Osteocyte (in vitro differentiated cells): Measurements from ENCODE around the gene COPB2. TPM values are rescaled to one million over a fixed set of nuclear protein-coding genes. Genes with fewer than 3 reads are reported as not detected.

ENCODE experiments used
- DNase-seq: peaks from one replicate; pipeline ENCODE4 v3.0.0; 2021; ENCODE audit warnings: mixed read lengths; ENCODE audit not compliant: unreplicated experiment; ENCODE audit errors: extremely low spot score
- H3K27ac Mint-ChIP-seq: one replicate; pipeline ENCODE4 v1.8.0; 2021; ENCODE audit warnings: mild to moderate bottlenecking, mixed read lengths; ENCODE audit not compliant: unreplicated experiment
- H3K27me3 Mint-ChIP-seq: one replicate; pipeline ENCODE4 v1.8.0; 2021; ENCODE audit warnings: mixed read lengths; ENCODE audit not compliant: unreplicated experiment
- H3K36me3 Mint-ChIP-seq: one replicate; pipeline ENCODE4 v1.8.0; 2021; ENCODE audit warnings: mixed read lengths; ENCODE audit not compliant: unreplicated experiment
- H3K4me1 Mint-ChIP-seq: one replicate; pipeline ENCODE4 v1.8.0; 2021; ENCODE audit warnings: mixed read lengths; ENCODE audit not compliant: unreplicated experiment
- H3K4me3 Mint-ChIP-seq: one replicate; pipeline ENCODE4 v1.8.0; 2021; ENCODE audit warnings: mild to moderate bottlenecking, moderate library complexity, mixed read lengths; ENCODE audit not compliant: unreplicated experiment
- H3K9me3 Mint-ChIP-seq: one replicate; pipeline ENCODE4 v1.8.0; 2021; ENCODE audit warnings: mixed read lengths; ENCODE audit not compliant: unreplicated experiment
- long read RNA-seq: library from polyadenylated mRNA; unstranded; transcript quantifications from one replicate; pipeline ENCODE4 v2.0.0, GENCODE V29; 2021
- total RNA-seq: library from RNA; stranded (reverse); gene quantifications from 2 replicates; pipeline ENCODE4 v1.2.1, GENCODE V29; 2021
- TF ChIP-seq, protein P1 (sequence below): fragments of 200-600 bp; sonication (generic); IDR thresholded peaks from 2 replicates; pipeline ENCODE4 v1.5.0; 2021; ENCODE audit warnings: antibody characterized with exemption, mild to moderate bottlenecking, moderate library complexity

The COPB2 gene
- total RNA-seq, result 171 and 178 TPM in 2 replicates
- long read RNA-seq, transcript COPB2-201 (22 exons, 3,360 nt), result major isoform, 2,335 of 3,272 reads
- long read RNA-seq, partial matches to known transcripts, result 708 of 3,272 reads
- long read RNA-seq, other reads (novel, unspliced or antisense), result 223 of 3,272 reads

DNA sequence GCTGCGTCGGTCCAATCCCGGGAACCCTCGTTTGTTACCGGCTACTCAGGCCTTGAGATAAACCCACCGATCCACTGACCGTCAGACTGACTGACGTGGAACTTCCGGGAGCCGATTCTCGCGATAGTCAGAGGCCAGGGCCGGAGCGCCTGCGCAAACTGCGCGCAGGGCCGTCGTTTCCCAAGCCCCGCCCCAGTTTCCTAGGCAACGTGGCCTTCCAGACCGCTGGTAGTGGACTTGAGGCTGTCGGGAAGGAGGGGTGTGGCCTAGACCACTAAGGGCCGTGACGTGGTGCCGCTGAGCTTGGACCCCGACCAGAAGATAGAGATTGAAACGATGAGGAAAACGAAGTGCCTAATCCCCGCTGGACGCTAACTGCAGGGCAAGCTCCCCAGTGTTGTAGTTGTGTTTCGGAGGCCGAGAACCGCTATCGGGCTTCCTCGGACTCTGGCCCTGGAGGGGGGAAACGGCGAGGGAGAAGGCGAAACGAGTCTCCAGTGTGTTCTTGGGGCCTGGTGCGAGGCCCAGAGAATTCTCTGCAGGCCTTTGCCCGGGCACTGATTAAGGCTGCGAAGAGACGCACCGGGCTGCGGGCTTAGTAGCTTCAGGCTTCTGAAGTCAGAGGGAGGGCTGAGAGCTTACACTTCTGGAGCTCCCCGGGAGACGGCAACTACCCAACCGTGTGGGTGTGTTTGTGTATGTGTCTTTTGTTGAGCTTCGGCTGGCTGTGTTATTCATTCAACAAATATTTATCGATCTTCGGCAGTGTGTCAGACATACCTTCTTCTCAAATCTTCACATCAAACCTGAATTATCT, at the start of gene COPB2:
Gene COPB2, minus strand, starts transcription at position 96 of the 817 bp plus-strand sequence. CDS start 97 bp downstream, outside the sequence.
- Mint-ChIP-seq H3K36me3 (no peaks in the 10 kb centered on the region), H3K27ac (peak within 1 kb of the TSS; percentile 99), H3K27me3 (no peaks in the 10 kb centered on the region), H3K4me3 (peak within 1 kb of the TSS; percentile 91), H3K4me1 (peaks cover 51% of the 10 kb centered on the region), H3K9me3 (no peaks in the 10 kb centered on the region)
- TF ChIP-seq, protein P1, sequence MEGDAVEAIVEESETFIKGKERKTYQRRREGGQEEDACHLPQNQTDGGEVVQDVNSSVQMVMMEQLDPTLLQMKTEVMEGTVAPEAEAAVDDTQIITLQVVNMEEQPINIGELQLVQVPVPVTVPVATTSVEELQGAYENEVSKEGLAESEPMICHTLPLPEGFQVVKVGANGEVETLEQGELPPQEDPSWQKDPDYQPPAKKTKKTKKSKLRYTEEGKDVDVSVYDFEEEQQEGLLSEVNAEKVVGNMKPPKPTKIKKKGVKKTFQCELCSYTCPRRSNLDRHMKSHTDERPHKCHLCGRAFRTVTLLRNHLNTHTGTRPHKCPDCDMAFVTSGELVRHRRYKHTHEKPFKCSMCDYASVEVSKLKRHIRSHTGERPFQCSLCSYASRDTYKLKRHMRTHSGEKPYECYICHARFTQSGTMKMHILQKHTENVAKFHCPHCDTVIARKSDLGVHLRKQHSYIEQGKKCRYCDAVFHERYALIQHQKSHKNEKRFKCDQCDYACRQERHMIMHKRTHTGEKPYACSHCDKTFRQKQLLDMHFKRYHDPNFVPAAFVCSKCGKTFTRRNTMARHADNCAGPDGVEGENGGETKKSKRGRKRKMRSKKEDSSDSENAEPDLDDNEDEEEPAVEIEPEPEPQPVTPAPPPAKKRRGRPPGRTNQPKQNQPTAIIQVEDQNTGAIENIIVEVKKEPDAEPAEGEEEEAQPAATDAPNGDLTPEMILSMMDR, result no peak
- DNase-seq, result peak; percentile 100

DNA sequence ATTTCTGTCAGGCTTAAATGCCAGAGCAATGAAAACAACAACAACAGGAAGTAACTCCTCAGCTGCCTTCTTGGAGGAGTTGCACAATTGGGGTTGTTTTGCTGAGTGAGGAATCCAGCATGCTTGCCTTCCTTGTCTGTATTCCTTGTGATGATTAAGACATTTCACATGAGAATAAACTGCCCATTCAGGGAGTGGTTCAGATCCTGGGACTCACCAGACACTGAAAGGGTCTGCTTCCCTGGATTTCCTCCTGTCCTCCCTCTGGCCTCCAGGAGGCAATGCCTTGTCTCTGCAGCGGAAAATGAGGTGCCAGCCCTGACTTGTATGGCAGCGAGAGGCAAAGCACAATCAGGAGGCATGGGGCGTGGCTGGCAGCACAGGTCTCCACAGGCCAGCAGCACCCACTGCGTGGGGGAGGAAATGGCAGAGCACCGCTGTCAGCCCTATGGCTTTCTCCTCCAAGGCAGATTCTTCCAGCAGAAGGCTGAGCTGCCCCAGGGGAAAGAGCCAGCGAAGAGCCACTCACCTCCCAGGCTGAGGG, 45.4 kb upstream of the COPB2 start:
- no peaks in the 10 kb centered on the region for H3K27me3 Mint-ChIP-seq
- DNase-seq, result no peak
- peaks cover 3% of the 10 kb centered on the region for H3K9me3 Mint-ChIP-seq
- no peak overlapping the region for H3K27ac Mint-ChIP-seq
- TF ChIP-seq, protein P1, result no peak
- no peak overlapping the region for H3K4me3 Mint-ChIP-seq
- H3K4me1 Mint-ChIP-seq, result peaks cover 3% of the 10 kb centered on the region
- peaks cover 11% of the 10 kb centered on the region for H3K36me3 Mint-ChIP-seq

DNA sequence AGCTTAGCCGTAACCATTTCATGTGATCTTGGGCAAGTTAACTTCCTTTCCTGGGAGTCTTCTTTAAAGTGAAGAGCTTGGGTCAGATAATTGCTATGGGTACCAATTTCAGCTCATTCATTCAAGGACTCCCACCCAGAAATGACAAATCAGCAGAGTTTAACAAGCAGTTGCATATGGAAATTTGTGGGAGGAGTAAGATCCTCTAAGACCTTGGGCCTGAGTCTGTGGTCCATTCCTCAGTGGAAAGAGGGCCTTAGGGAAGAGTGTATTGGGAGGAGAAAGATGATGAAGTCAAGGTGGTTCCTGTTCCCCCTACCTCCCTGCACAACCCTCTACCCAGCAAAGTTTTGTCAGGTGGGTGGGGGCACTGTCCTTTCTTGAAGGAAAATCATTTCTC, 44.8 kb upstream of the COPB2 start:
- Mint-ChIP-seq H3K27me3 (no peaks in the 10 kb centered on the region), H3K4me1 (peaks cover 3% of the 10 kb centered on the region), H3K9me3 (peaks cover 3% of the 10 kb centered on the region), H3K4me3 (no peak overlapping the region), H3K27ac (no peak overlapping the region), H3K36me3 (peaks cover 11% of the 10 kb centered on the region)
- TF ChIP-seq, protein P1, result no peak
- no peak for DNase-seq

DNA sequence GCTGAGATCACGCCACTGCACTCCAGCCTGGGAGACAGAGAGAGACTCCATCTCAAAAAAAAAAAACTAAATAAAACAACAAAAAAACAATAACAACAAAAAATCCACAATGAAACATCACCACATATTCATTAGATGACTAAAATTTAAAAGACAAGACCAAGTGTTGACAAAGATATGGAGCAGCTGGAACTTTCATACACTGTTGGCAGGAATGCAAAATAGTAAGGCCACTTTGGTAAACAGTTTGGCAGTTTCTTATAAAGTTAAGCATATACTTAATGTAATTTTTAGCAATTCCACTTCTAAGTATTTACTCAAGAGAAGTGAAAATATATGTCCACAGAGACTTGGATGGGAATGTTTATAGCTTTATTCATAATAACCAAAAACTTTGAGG, 43.6 kb upstream of the COPB2 start:
- H3K36me3 Mint-ChIP-seq, result peaks cover 11% of the 10 kb centered on the region
- peaks cover 3% of the 10 kb centered on the region for H3K4me1 Mint-ChIP-seq
- H3K27ac Mint-ChIP-seq, result no peak overlapping the region
- DNase-seq, result no peak
- no peaks in the 10 kb centered on the region for H3K27me3 Mint-ChIP-seq
- TF ChIP-seq, protein P1, result no peak
- H3K9me3 Mint-ChIP-seq, result peaks cover 3% of the 10 kb centered on the region
- no peak overlapping the region for H3K4me3 Mint-ChIP-seq

DNA sequence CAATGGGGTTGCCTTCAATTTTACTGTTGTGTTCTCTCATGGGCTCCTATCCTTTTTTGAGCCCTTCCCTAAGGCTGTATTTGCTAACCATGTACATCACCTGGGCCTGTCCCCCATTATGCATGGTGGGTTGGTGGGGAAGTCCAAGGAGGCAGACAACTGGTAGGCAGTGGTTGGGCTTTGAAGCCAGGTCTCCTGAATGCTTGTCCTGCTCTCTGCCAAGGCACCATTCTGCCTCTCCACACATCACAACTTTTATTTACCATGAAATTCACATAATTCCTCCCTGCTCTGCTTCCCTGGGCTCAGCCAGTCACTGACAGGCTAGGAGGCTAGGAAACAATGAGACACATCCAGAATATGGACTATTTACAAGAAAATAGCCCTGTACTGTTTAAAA, 41.0 kb upstream of the COPB2 start:
- H3K27ac Mint-ChIP-seq, result no peak overlapping the region
- TF ChIP-seq, protein P1, result no peak
- peaks cover 3% of the 10 kb centered on the region for H3K9me3 Mint-ChIP-seq
- peaks cover 3% of the 10 kb centered on the region for H3K4me1 Mint-ChIP-seq
- H3K27me3 Mint-ChIP-seq, result no peaks in the 10 kb centered on the region
- DNase-seq, result no peak
- H3K36me3 Mint-ChIP-seq, result peaks cover 11% of the 10 kb centered on the region
- H3K4me3 Mint-ChIP-seq, result no peak overlapping the region
